ENCODE data around the gene UMPS.
A peak's percentile ranks its signal among the peaks of the same experiment; 100 is the strongest.

UMPS gene

DNA sequence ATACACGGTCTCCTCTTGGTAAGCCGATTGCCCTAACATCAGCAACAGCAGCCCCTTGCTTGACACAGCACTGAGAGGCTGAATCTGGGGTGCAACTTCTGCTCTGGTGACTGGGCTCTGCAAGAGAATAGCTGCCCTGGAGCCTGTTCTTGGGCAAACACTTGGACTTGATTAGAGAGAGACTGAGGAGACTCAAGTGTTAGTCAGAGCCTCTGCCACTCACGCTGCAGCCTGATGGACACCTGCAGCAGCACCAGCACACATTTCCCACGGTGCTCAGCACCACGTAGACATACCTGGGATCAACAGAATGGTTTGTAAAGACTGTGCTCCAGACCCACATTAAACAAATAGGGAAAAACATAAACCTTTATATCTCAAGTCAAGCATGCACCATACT lies 35.8 kb upstream of the UMPS start:
- no peak overlapping the region for H3K9ac ChIP-seq (ENCODE audit: low read depth in 1 of 2, low read length in 2 of 2)
- peaks cover 9 to 11% of the 10 kb centered on the region in 2 donors for H3K4me1 ChIP-seq (ENCODE audit: control insufficient read depth in 1 of 2, insufficient read depth in 2 of 2, low read length in 2 of 2)
- no peaks in the 10 kb centered on the region for H3K9me3 ChIP-seq (ENCODE audit: control insufficient read depth in 1 of 2, low read length in 2 of 2)
- H3K36me3 ChIP-seq (ENCODE audit: control insufficient read depth in 1 of 2, insufficient read depth in 2 of 2, low read length in 2 of 2) = no peaks in the 10 kb centered on the region
- H3K27ac ChIP-seq (ENCODE audit: low read depth, low read length) = no peak overlapping the region
- no peak overlapping the region for H3K4me3 ChIP-seq (ENCODE audit: low read depth in 1 of 2, low read length in 2 of 2)
- H3K27me3 ChIP-seq (ENCODE audit: control insufficient read depth in 1 of 2, insufficient read depth in 2 of 2, low read length in 2 of 2) = no peaks in the 10 kb centered on the region

DNA sequence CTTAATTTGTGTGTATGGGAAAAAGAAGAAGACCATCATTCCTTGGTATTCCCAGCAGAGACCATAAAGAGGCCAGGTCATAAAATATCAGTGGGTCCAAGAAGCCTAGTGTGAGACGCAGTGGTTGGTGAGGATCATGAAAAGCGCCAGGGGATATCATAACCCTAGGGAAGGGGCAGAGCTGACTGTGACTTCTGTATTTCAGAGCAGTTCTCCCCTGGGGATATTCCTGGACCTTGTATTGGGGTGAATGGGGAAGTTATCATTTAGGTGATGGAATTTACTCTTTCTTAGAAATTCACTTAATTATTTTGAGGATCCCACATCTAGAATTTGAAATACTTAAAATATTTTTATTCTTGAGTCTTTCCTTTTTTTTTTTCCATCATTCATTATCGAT lies 34.9 kb upstream of the UMPS start:
- Histone ChIP-seq H3K27ac (ENCODE audit: low read depth, low read length) (no peak overlapping the region), H3K9ac (ENCODE audit: low read depth in 1 of 2, low read length in 2 of 2) (no peak overlapping the region), H3K36me3 (ENCODE audit: control insufficient read depth in 1 of 2, insufficient read depth in 2 of 2, low read length in 2 of 2) (no peaks in the 10 kb centered on the region), H3K4me1 (ENCODE audit: control insufficient read depth in 1 of 2, insufficient read depth in 2 of 2, low read length in 2 of 2) (peaks cover 16% of the 10 kb centered on the region in 2 donors), H3K27me3 (ENCODE audit: control insufficient read depth in 1 of 2, insufficient read depth in 2 of 2, low read length in 2 of 2) (no peaks in the 10 kb centered on the region), H3K9me3 (ENCODE audit: control insufficient read depth in 1 of 2, low read length in 2 of 2) (no peaks in the 10 kb centered on the region), H3K4me3 (ENCODE audit: low read depth in 1 of 2, low read length in 2 of 2) (no peak overlapping the region)

- H3K36me3 ChIP-seq (ENCODE audit: control insufficient read depth in 1 of 2, insufficient read depth in 2 of 2, low read length in 2 of 2) = no peaks in the 10 kb centered on the region
- no peak overlapping the region for H3K9ac ChIP-seq (ENCODE audit: low read depth in 1 of 2, low read length in 2 of 2)
- H3K4me3 ChIP-seq (ENCODE audit: low read depth in 1 of 2, low read length in 2 of 2) = no peak overlapping the region
- no peaks in the 10 kb centered on the region for H3K27me3 ChIP-seq (ENCODE audit: control insufficient read depth in 1 of 2, insufficient read depth in 2 of 2, low read length in 2 of 2)
- H3K9me3 ChIP-seq (ENCODE audit: control insufficient read depth in 1 of 2, low read length in 2 of 2) = no peaks in the 10 kb centered on the region
- H3K4me1 ChIP-seq (ENCODE audit: control insufficient read depth in 1 of 2, insufficient read depth in 2 of 2, low read length in 2 of 2) = peaks cover 16 to 23% of the 10 kb centered on the region in 2 donors
- H3K27ac ChIP-seq (ENCODE audit: low read depth, low read length) = no peak overlapping the region
These were observed 34.2 kb upstream of the UMPS start for GRCh38 chr3:124696006-124696405.

- no peak overlapping the region for H3K27ac ChIP-seq (ENCODE audit: low read depth, low read length)
- H3K4me1 ChIP-seq (ENCODE audit: control insufficient read depth in 1 of 2, insufficient read depth in 2 of 2, low read length in 2 of 2) = peaks cover 16 to 23% of the 10 kb centered on the region in 2 donors
- H3K36me3 ChIP-seq (ENCODE audit: control insufficient read depth in 1 of 2, insufficient read depth in 2 of 2, low read length in 2 of 2) = no peaks in the 10 kb centered on the region
- no peak overlapping the region for H3K4me3 ChIP-seq (ENCODE audit: low read depth in 1 of 2, low read length in 2 of 2)
- H3K27me3 ChIP-seq (ENCODE audit: control insufficient read depth in 1 of 2, insufficient read depth in 2 of 2, low read length in 2 of 2) = no peaks in the 10 kb centered on the region
- H3K9me3 ChIP-seq (ENCODE audit: control insufficient read depth in 1 of 2, low read length in 2 of 2) = no peaks in the 10 kb centered on the region
- H3K9ac ChIP-seq (ENCODE audit: low read depth in 1 of 2, low read length in 2 of 2) = no peak overlapping the region
These were observed 33.0 kb upstream of the UMPS start for GRCh38 chr3:124697302-124697701.

DNA sequence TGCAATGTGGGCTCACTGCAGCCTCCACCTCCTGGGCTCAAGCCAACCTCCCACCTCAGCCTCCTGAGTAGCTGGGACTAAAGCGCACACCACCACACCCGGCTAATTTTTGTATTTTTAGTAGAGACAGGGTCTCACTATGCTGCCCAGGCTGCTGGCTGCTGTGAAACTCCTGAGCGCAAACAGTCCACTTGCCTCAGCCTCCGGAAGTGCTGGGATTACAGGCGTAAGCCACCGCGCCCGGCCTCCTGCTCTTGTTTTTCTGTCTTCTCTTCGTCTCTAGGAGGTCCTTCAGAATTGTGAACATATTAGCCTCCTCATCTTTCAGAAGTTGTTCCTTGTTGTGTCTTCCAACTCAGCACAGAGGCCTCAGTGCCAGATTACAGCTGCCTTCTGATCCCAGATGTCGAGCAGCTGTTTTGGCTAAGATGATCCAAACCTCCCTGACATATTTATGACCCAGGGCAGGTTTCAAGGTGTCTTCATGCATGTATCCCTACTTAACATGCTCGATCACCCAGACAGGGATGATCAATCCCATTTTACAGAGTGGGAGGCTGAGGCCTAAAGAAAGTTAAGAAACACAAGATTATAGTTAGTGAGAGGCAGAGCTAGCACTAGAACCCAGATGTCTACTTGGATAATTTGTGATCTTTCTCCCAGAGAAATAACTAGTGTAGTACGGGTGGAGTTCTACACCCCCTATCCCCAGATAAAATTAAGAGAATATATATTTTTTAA lies 32.1 kb upstream of the UMPS start:
- Histone ChIP-seq H3K9me3 (ENCODE audit: control insufficient read depth in 1 of 2, low read length in 2 of 2) (no peaks in the 10 kb centered on the region), H3K27me3 (ENCODE audit: control insufficient read depth in 1 of 2, insufficient read depth in 2 of 2, low read length in 2 of 2) (no peaks in the 10 kb centered on the region), H3K27ac (ENCODE audit: low read depth, low read length) (no peak overlapping the region), H3K4me3 (ENCODE audit: low read depth in 1 of 2, low read length in 2 of 2) (no peak overlapping the region), H3K9ac (ENCODE audit: low read depth in 1 of 2, low read length in 2 of 2) (no peak overlapping the region), H3K36me3 (ENCODE audit: control insufficient read depth in 1 of 2, insufficient read depth in 2 of 2, low read length in 2 of 2) (no peaks in the 10 kb centered on the region), H3K4me1 (ENCODE audit: control insufficient read depth in 1 of 2, insufficient read depth in 2 of 2, low read length in 2 of 2) (peaks cover 16 to 23% of the 10 kb centered on the region in 2 donors)

- H3K4me1 ChIP-seq (ENCODE audit: control insufficient read depth in 1 of 2, insufficient read depth in 2 of 2, low read length in 2 of 2) = peaks cover 16 to 23% of the 10 kb centered on the region in 2 donors
- no peaks in the 10 kb centered on the region for H3K27me3 ChIP-seq (ENCODE audit: control insufficient read depth in 1 of 2, insufficient read depth in 2 of 2, low read length in 2 of 2)
- H3K4me3 ChIP-seq (ENCODE audit: low read depth in 1 of 2, low read length in 2 of 2) = no peak overlapping the region
- H3K36me3 ChIP-seq (ENCODE audit: control insufficient read depth in 1 of 2, insufficient read depth in 2 of 2, low read length in 2 of 2) = no peaks in the 10 kb centered on the region
- H3K9ac ChIP-seq (ENCODE audit: low read depth in 1 of 2, low read length in 2 of 2) = no peak overlapping the region
- H3K27ac ChIP-seq (ENCODE audit: low read depth, low read length) = no peak overlapping the region
- H3K9me3 ChIP-seq (ENCODE audit: control insufficient read depth in 1 of 2, low read length in 2 of 2) = no peaks in the 10 kb centered on the region
These were observed 31.2 kb upstream of the UMPS start for GRCh38 chr3:124699051-124699450.

DNA sequence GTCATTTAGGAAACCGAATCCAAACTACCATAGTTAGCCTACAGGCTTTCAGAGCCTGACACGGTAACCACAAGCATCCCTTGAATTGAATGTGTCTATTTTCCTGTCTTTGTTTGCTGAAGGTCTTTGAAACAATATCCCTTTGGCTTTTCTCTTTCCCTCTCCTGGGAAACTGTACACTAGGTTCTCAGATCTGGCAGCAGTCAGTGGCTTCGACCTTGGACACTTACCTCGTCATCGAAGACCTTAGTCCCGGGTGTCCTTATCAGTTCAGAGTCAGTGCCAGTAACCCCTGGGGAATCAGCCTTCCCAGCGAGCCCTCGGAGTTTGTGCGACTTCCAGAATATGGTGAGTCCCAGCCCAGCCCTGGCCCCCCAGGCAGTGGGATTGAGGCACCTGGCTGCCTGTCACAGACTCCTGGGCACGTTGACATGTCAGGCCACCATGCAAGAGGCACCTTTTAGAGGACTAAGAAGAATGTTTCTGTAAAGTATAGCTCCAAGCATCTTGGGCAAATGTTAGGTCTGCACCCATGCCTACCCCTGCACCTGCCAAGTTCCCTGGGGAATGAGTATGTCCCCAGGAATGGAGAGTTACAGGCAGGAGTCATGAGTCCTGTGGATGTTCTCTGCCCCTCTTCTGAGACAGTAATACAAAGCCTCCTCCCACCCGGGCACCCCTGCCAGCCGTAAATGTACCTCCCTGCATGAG lies 30.4 kb upstream of the UMPS start:
- no peak overlapping the region for H3K27ac ChIP-seq (ENCODE audit: low read depth, low read length)
- H3K4me3 ChIP-seq (ENCODE audit: low read depth in 1 of 2, low read length in 2 of 2) = peak overlapping the region in 1 of 2 donors; percentile 48
- no peaks in the 10 kb centered on the region for H3K9me3 ChIP-seq (ENCODE audit: control insufficient read depth in 1 of 2, low read length in 2 of 2)
- H3K27me3 ChIP-seq (ENCODE audit: control insufficient read depth in 1 of 2, insufficient read depth in 2 of 2, low read length in 2 of 2) = no peaks in the 10 kb centered on the region
- H3K4me1 ChIP-seq (ENCODE audit: control insufficient read depth in 1 of 2, insufficient read depth in 2 of 2, low read length in 2 of 2) = peaks cover 16 to 23% of the 10 kb centered on the region in 2 donors
- H3K9ac ChIP-seq (ENCODE audit: low read depth in 1 of 2, low read length in 2 of 2) = peak overlapping the region in 1 of 2 donors; percentile 16
- H3K36me3 ChIP-seq (ENCODE audit: control insufficient read depth in 1 of 2, insufficient read depth in 2 of 2, low read length in 2 of 2) = no peaks in the 10 kb centered on the region

- no peaks in the 10 kb centered on the region for H3K36me3 ChIP-seq (ENCODE audit: control insufficient read depth in 1 of 2, insufficient read depth in 2 of 2, low read length in 2 of 2)
- H3K27me3 ChIP-seq (ENCODE audit: control insufficient read depth in 1 of 2, insufficient read depth in 2 of 2, low read length in 2 of 2) = no peaks in the 10 kb centered on the region
- H3K27ac ChIP-seq (ENCODE audit: low read depth, low read length) = no peak overlapping the region
- H3K9ac ChIP-seq (ENCODE audit: low read depth in 1 of 2, low read length in 2 of 2) = no peak overlapping the region
- H3K4me3 ChIP-seq (ENCODE audit: low read depth in 1 of 2, low read length in 2 of 2) = no peak overlapping the region
- peaks cover 16 to 23% of the 10 kb centered on the region in 2 donors for H3K4me1 ChIP-seq (ENCODE audit: control insufficient read depth in 1 of 2, insufficient read depth in 2 of 2, low read length in 2 of 2)
- H3K9me3 ChIP-seq (ENCODE audit: control insufficient read depth in 1 of 2, low read length in 2 of 2) = no peaks in the 10 kb centered on the region
These were observed 29.2 kb upstream of the UMPS start for GRCh38 chr3:124700880-124701684.

GRCh38 chr3:124701687-124702086 lies 28.6 kb upstream of the UMPS start:
- H3K9ac ChIP-seq (ENCODE audit: low read depth in 1 of 2, low read length in 2 of 2) = no peak overlapping the region
- no peak overlapping the region for H3K4me3 ChIP-seq (ENCODE audit: low read depth in 1 of 2, low read length in 2 of 2)
- no peaks in the 10 kb centered on the region for H3K9me3 ChIP-seq (ENCODE audit: control insufficient read depth in 1 of 2, low read length in 2 of 2)
- no peaks in the 10 kb centered on the region for H3K36me3 ChIP-seq (ENCODE audit: control insufficient read depth in 1 of 2, insufficient read depth in 2 of 2, low read length in 2 of 2)
- no peaks in the 10 kb centered on the region for H3K27me3 ChIP-seq (ENCODE audit: control insufficient read depth in 1 of 2, insufficient read depth in 2 of 2, low read length in 2 of 2)
- no peak overlapping the region for H3K27ac ChIP-seq (ENCODE audit: low read depth, low read length)
- H3K4me1 ChIP-seq (ENCODE audit: control insufficient read depth in 1 of 2, insufficient read depth in 2 of 2, low read length in 2 of 2) = peaks cover 16 to 23% of the 10 kb centered on the region in 2 donors

- H3K4me3 ChIP-seq (ENCODE audit: low read depth in 1 of 2, low read length in 2 of 2) = no peak overlapping the region
- no peak overlapping the region for H3K27ac ChIP-seq (ENCODE audit: low read depth, low read length)
- no peak overlapping the region for H3K9ac ChIP-seq (ENCODE audit: low read depth in 1 of 2, low read length in 2 of 2)
- H3K27me3 ChIP-seq (ENCODE audit: control insufficient read depth in 1 of 2, insufficient read depth in 2 of 2, low read length in 2 of 2) = no peaks in the 10 kb centered on the region
- no peaks in the 10 kb centered on the region for H3K36me3 ChIP-seq (ENCODE audit: control insufficient read depth in 1 of 2, insufficient read depth in 2 of 2, low read length in 2 of 2)
- peaks cover 16 to 23% of the 10 kb centered on the region in 2 donors for H3K4me1 ChIP-seq (ENCODE audit: control insufficient read depth in 1 of 2, insufficient read depth in 2 of 2, low read length in 2 of 2)
- no peaks in the 10 kb centered on the region for H3K9me3 ChIP-seq (ENCODE audit: control insufficient read depth in 1 of 2, low read length in 2 of 2)
These were observed 27.3 kb upstream of the UMPS start for GRCh38 chr3:124702950-124703349.

Measured in duodenal mucosa (tissue), 2 donors.